Body of pancreas (tissue), 4 donors: Measurements from ENCODE around the gene MYO6.

ENCODE experiments used
- CTCF ChIP-seq, 7 experiments: fragments of 450-650 bp in 4 of 7; fragments of 200-600 bp in 3 of 7; sonication (generic) in 3 of 7; IDR thresholded peaks; one replicate each; pipeline ENCODE4 v1.5.1; 2016 to 2019; ENCODE audit warnings: antibody characterized with exemption in 7 of 7
- POLR2A ChIP-seq, 3 donors: fragments of 450-650 bp; IDR thresholded peaks; one replicate each; pipeline ENCODE4 v1.6.1; 2016; ENCODE audit warnings: antibody characterized with exemption in 3 of 3, mild to moderate bottlenecking in 2 of 3

GRCh38 chr6:75819776-75820487 lies 70.9 kb downstream of the MYO6 start:
- TF ChIP-seq CTCF (IDR thresholded peaks at IDR 0.05): no peak
- no peak for TF ChIP-seq POLR2A (IDR thresholded peaks at IDR 0.05)
